ENCODE measurements around the gene SLC25A11.

- no peak for TF ChIP-seq POLR2A (IDR thresholded peaks at IDR 0.05; ENCODE audit: low read depth, low read length)
- no peak for TF ChIP-seq TAF1 (IDR thresholded peaks at IDR 0.05; ENCODE audit: borderline replicate concordance, low read depth, low read length)
- no peak for TF ChIP-seq POLR2AphosphoS5 (IDR thresholded peaks at IDR 0.05; ENCODE audit: low read depth, low read length)
Observed at GRCh38 chr17:4893721-4894560, 45.9 kb downstream of the SLC25A11 start.

Data from GM12892 (cell line).